Motor neuron (in vitro differentiated cells): Measurements from ENCODE around the gene KRTAP10-1. TPM values are rescaled to one million over a fixed set of nuclear protein-coding genes. Genes with fewer than 3 reads are reported as not detected.

Experiments
- ATAC-seq, 8 experiments: fragments of 200-7000 bp; cut with Tn5 transposase; replicated peaks in 6 of 8; 2 replicates each; pipeline ENCODE4 v1.8.0; 2021; ENCODE audit warnings: mild to moderate bottlenecking in 8 of 8, moderate library complexity in 8 of 8
- H3K27ac ChIP-seq, 2 donors: fragments of 250-450 bp; sonication (Bioruptor Pico); 2 replicates each; pipeline ENCODE4 v1.9.0; 2021; ENCODE audit warnings: antibody characterized with exemption in 2 of 2, mild to moderate bottlenecking in 2 of 2, moderate library complexity in 1 of 2
- H3K4me1 ChIP-seq, 2 donors: fragments of 250-450 bp; sonication (Bioruptor Pico); replicated peaks in 1 of 2; 2 replicates each; pipeline ENCODE4 v1.6.1; 2021; ENCODE audit warnings: antibody characterized with exemption in 2 of 2, mild to moderate bottlenecking in 2 of 2, moderate library complexity in 1 of 2
- H3K4me3 ChIP-seq, 5 donors: fragments of 250-450 bp; sonication (Bioruptor Pico); 2 replicates each; pipeline ENCODE4 v1.9.0; 2021; ENCODE audit warnings: antibody characterized with exemption in 5 of 5, mild to moderate bottlenecking in 5 of 5, moderate library complexity in 4 of 5
- WGBS, 10 experiments: fragments of 450-650 bp; shearing (Covaris generic); methylation state at CpG; one replicate each; pipeline ENCODE4 v1.0.0; 2022; 5-methylcytosine and 5-hydroxymethylcytosine counted together
- in situ Hi-C, 9 experiments: fragments of 400-800 bp; cut with MboI; loops; one replicate each; pipeline ENCODE4 v1.15.0; 2021; ENCODE audit warnings: low sequenced_read_pairs in 9 of 9, low pct_unique_long_range_greater_than_20kb in 2 of 9; ENCODE audit not compliant: unreplicated experiment in 9 of 9
- total RNA-seq, 8 experiments: library from RNA; unstranded; fragments of 300-600 nt; gene quantifications; 2 replicates each; pipeline versions ENCODE4 v1.2.3 to v1.2.4, GENCODE V29; 2022

Gene KRTAP10-1
- total RNA-seq, 8 experiments from 2014 or later = 0.18 to 1.1 (median 0.25) TPM; not detected in 5

- no peak overlapping the region for H3K4me3 ChIP-seq
- in situ Hi-C loops = no loop called here
- H3K4me1 ChIP-seq = peaks cover 0 to 4% of the 10 kb centered on the region in 2 donors
- no CpG with 5 or more reads among the region's 21 CpGs for WGBS, 10 experiments
- H3K27ac ChIP-seq = no peak overlapping the region
- ATAC-seq = peak in 4 of 8 experiments; percentile 4 to 51 (median 26)
These were observed 5.9 kb downstream of the KRTAP10-1 start for GRCh38 chr21:44533891-44534627.

DNA sequence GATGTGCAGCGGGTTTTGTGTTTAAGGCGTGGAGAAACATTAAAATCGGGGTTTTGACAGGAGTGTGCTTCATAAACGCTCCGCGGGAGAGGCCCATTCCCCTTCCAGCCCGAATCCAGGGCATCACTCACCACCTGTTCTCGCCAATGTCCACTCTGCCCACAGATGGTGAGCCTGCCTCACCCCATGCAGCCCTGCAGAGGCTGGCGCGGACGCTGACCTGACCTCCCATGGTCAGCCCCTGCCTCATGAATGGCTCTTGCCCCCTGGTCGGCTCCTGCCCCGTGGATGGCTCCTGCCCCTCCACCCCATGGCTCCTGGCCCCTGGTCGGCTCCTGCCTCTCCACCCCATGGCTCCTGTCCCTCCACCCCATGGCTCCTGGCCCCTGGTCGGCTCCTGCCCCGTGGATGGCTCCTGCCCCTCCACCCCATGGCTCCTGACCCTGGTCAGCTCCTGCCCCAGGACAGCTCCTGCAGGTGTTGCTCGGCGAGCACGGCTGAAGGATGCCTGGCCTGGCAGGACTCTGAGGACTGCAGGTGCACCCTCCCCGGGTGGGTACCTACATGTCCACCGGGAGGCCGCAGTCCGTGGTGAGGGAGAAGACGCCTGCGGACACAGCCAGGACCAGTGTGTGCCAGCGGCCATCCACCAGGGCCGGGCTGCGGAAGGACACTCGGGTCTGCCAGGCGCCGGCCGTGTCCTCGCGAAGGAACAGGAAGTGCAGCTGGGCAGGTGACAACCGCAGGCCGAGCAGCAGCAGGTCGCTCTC lies 6.7 kb downstream of the KRTAP10-1 start:
- Histone ChIP-seq H3K27ac (no peak overlapping the region), H3K4me1 (peaks cover 0 to 4% of the 10 kb centered on the region in 2 donors), H3K4me3 (no peak overlapping the region)
- WGBS, 10 experiments = 47 to 100% (median 84%) methylated on average over 1 to 3 of the region's 37 CpGs; no CpG with 5 or more reads in 7 of the 10 experiments
- ATAC-seq = peak in 4 of 8 experiments; percentile 11 to 13 (median 12)
- in situ Hi-C loops = no loop called here

- no peak for ATAC-seq
- no peak overlapping the region for H3K4me3 ChIP-seq
- WGBS, 10 experiments = 50 to 100% (median 85%) methylated on average over 1 to 15 of the region's 16 CpGs; no CpG with 5 or more reads in 3 of the 10 experiments
- peaks cover 0 to 4% of the 10 kb centered on the region in 2 donors for H3K4me1 ChIP-seq
- in situ Hi-C loops = no loop called here
- H3K27ac ChIP-seq = no peak overlapping the region
These were observed 7.3 kb downstream of the KRTAP10-1 start for GRCh38 chr21:44532712-44533111.

GRCh38 chr21:44531606-44532564 lies 8.1 kb downstream of the KRTAP10-1 start:
- Histone ChIP-seq H3K4me3 (no peak overlapping the region), H3K4me1 (peaks cover 0 to 4% of the 10 kb centered on the region in 2 donors), H3K27ac (no peak overlapping the region)
- WGBS, 10 experiments = 32 to 94% (median 60%) methylated on average over 1 to 14 of the region's 30 CpGs; no CpG with 5 or more reads in 1 of the 10 experiments
- in situ Hi-C loops = no loop called here
- ATAC-seq = peak in 4 of 8 experiments; percentile 14 to 36 (median 16)

DNA sequence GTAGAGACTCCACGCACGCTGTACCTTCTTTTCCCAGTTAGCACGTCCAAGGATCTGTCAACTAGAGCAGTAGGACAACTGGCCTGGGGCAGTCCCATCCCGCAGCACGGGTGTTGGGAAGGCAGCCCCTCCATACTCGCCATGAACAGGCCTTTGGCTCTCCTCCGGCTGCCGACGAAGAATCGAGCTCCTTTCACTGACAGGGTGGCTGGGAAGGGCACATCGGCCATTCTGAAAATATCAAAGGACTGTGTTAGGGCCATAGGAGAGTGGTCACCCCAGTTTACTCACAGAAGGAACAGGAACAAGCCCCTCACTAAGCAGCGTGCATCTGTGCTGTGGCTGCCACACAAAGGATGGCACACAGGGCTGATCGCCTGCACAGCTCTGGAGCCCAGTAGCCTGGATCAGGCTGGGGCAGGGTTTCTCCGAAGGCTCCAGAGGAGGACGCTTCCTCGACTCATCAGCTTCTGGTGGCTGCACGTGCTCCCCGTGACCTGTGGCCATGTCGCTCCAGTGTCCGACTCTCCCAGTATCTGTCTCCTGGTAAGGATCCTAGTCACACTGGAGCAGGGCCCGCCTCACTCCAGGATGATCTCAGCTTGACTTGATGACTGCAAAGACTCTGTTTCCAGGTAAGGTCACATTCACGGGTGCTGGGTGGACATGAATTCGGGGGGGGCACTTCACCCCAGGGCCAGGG lies 8.9 kb downstream of the KRTAP10-1 start:
- 52 to 90% (median 66%) methylated on average over 2 to 17 of the region's 23 CpGs; no CpG with 5 or more reads in 4 of the 10 experiments for WGBS, 10 experiments
- no peak for ATAC-seq
- Histone ChIP-seq H3K4me3 (no peak overlapping the region), H3K27ac (no peak overlapping the region), H3K4me1 (peaks cover 0 to 3% of the 10 kb centered on the region in 2 donors)
- in situ Hi-C loops = no loop called here

- ATAC-seq = no peak
- 0 to 100% (median 81%) methylated on average over 1 to 4 of the region's 7 CpGs for WGBS, 10 experiments
These were observed 9.6 kb downstream of the KRTAP10-1 start for GRCh38 chr21:44530221-44530902.

GRCh38 chr21:44529503-44530125 lies 10.4 kb downstream of the KRTAP10-1 start:
- Histone ChIP-seq H3K4me3 (no peak overlapping the region), H3K4me1 (no peaks in the 10 kb centered on the region), H3K27ac (no peak overlapping the region)
- ATAC-seq = no peak
- in situ Hi-C loops = no loop called here
- 10 to 94% (median 82%) methylated on average over 1 to 6 of the region's 23 CpGs; no CpG with 5 or more reads in 6 of the 10 experiments for WGBS, 10 experiments

More at GRCh38 chr21:44530221-44530902, 9.6 kb downstream of the KRTAP10-1 start:
- in situ Hi-C loops = no loop called here
- no peak overlapping the region for H3K4me3 ChIP-seq
- H3K27ac ChIP-seq = no peak overlapping the region
- H3K4me1 ChIP-seq = no peaks in the 10 kb centered on the region

GRCh38 chr21:44529011-44529421 lies 11.0 kb downstream of the KRTAP10-1 start:
- in situ Hi-C loops = no loop called here
- WGBS, 10 experiments = 0 to 100% (median 81%) methylated on average over 1 to 6 of the region's 17 CpGs; no CpG with 5 or more reads in 5 of the 10 experiments
- no peak for ATAC-seq
- Histone ChIP-seq H3K4me1 (no peaks in the 10 kb centered on the region), H3K27ac (no peak overlapping the region), H3K4me3 (no peak overlapping the region)

DNA sequence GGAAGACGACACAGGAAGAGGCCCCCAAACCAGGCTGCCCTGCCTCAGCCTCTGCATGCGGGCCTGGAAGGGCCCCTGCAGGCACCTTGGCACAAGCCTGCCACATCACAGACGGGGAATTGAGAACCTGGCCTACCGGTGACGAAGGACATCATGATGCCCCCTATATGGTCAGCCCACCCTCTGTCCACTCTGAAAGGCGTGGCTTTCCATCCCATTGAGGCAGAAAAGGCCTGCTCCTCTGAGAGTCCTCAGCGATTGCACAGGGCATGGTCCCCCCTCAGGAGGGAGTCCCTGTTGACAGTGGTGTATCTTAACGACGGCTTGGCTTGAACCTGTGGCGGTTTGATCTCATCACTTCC lies 11.4 kb downstream of the KRTAP10-1 start:
- in situ Hi-C loops = no loop called here
- no peak for ATAC-seq
- Histone ChIP-seq H3K4me1 (no peaks in the 10 kb centered on the region), H3K4me3 (no peak overlapping the region), H3K27ac (no peak overlapping the region)
- WGBS, 10 experiments = 17 to 100% (median 84%) methylated on average over 1 to 6 of the region's 10 CpGs; no CpG with 5 or more reads in 3 of the 10 experiments

DNA sequence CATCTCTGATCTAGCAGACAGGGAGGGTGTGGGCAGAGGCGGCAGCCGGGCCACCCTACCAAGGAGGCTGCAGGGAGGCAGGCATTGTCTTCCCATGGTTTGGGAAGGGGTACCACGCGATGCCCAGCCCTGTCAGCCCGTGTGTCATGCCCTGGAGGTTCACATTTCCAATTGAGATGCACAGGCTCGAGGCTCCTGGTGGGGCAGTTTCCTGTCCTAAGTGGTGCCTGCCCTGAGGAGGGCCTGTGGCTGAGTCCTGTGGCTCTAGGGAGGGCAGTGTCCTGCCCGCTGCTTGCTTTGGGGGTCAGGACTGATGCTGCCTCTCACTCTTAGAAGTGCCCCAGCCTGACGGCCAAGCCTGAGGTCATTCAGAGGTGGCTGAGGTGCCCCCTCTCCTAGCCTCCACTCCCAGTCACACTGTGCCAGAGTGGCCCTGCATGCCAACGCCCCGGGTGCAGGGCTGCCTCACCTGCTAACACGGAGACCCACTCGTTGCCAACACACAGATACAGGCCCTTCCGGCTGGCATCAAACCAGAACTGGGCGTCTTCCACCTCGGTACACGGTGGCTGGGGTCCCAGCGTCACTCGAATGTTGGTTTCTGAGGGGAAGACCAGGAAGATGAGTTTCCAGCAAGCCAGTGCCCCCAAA lies 11.9 kb downstream of the KRTAP10-1 start:
- H3K27ac ChIP-seq = no peak overlapping the region
- no peaks in the 10 kb centered on the region for H3K4me1 ChIP-seq
- in situ Hi-C loops = no loop called here
- 0 to 100% (median 92%) methylated on average over 2 to 7 of the region's 18 CpGs; no CpG with 5 or more reads in 5 of the 10 experiments for WGBS, 10 experiments
- no peak overlapping the region for H3K4me3 ChIP-seq
- ATAC-seq = no peak
